GM18519 (cell line): Measurements from ENCODE around the gene ASB12.
"Not testable (repeated sequence)": the region's sequence is repeated elsewhere in the genome, so short reads cannot be mapped to it uniquely, and the experiment has no call there.

Experiments
- ATAC-seq: cut with Tn5 transposase; IDR thresholded peaks from one replicate; pipeline ENCODE4 v1.9.1; 2021; ENCODE audit warnings: mild to moderate bottlenecking, moderate library complexity; ENCODE audit not compliant: unreplicated experiment, low FRiP score

The ASB12 gene, protein sequence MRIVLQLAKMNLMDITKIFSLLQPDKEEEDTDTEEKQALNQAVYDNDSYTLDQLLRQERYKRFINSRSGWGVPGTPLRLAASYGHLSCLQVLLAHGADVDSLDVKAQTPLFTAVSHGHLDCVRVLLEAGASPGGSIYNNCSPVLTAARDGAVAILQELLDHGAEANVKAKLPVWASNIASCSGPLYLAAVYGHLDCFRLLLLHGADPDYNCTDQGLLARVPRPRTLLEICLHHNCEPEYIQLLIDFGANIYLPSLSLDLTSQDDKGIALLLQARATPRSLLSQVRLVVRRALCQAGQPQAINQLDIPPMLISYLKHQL

DNA sequence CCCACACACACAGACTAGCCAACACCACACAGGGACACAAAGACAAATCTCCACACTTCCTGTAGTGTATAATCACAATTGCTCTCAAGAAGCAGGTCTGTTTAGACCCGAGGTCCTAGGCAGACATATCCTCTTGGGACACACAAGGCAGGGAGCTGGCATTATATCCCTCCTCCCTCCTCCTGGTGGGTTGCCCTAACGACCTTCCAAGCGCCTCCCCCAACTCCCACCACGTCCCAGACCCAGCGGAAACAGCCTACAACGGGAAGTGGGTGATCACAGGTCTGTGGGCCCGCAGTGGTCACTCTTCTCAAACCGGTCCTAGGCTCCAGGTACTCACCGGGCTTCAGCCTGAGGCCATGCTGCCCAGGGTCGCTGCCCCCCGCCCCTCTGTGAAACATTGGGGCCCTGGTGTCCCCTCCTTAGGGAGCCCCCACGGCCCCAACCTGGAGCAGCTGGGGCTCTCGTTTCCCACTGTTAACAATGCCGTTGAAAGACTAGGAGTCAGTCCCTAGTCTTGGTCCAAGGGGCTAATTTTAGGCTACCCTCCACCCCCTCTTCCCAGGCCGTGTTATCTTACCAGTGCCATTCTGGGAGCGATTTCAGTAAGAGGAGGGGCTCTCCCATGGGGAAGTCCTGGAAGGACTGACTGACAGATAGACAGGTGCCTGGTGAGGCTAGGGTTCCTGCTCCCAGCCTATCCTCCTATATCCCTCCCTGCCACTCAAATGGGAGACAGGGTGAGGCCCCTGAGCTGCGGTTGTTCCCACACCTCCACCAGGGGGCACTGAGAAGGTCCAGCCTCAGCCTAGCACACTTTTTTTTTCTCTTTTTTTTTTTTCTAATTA lies at the start of gene ASB12:
TSS of gene ASB12 (minus strand) at position 485 of the 848 bp plus-strand sequence. CDS start 4,957 bp downstream, outside the sequence.
- no peak for ATAC-seq

- ATAC-seq = no peak
Measured at GRCh38 chrX:64265265-64265664, 34.9 kb upstream of the ASB12 start.

GRCh38 chrX:64229154-64229553 lies 1.3 kb downstream of the ASB12 start:
- no peak for ATAC-seq

DNA sequence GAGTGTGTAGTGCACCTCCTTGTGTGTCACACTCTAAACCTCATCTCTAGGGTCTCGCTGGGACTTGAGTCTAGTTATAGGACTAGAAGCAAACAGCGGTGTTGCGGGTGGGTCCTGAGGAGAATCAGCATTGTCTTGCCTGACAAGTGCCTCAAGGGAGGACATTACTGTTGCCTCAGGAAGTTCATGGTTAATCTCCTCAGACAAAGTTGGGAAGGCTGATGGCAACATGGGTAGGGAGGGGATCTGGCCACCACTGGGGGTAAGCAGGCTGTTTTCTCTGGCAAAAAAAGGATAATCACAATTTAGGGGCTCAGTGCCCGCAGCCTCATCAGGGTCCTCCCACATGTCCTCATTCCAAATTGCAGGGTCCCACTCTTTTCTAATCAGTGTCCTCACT lies 12.4 kb downstream of the ASB12 start:
- no peak for ATAC-seq

GRCh38 chrX:64213989-64214388 lies 16.4 kb downstream of the ASB12 start:
- not testable (repeated sequence) for ATAC-seq

DNA sequence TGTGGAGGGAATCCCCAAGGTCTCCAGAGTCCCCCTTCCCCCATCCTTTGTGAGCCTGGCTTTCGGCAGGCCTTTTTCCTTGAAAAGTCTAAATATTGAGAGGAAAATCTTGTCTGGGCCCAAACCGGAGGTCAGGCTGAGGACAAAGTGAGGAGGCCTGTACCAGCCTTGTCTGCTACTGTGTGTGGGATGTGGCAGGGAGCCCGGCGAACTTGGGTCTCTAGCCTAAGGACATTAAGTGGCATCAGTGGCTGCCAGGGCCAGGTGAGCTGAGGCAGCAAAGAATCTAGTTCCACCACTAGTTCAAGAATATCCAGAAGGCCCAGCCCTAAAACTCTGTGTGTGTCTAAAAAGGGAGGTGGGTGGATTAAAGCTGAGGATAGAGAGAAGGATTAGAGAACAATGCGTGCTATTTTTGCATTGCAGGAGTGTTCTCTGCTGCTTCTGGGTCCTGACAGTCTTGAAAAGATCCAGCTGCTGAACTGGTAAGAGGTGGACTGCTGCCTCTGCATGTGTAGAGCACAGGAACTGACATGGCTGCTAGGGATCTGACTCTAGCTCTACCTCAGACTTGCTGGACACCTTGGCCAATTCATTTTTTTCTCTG lies 23.7 kb downstream of the ASB12 start:
- ATAC-seq = no peak

- ATAC-seq = peak; percentile 92
Measured at GRCh38 chrX:64205735-64206501, 24.5 kb downstream of the ASB12 start.

DNA sequence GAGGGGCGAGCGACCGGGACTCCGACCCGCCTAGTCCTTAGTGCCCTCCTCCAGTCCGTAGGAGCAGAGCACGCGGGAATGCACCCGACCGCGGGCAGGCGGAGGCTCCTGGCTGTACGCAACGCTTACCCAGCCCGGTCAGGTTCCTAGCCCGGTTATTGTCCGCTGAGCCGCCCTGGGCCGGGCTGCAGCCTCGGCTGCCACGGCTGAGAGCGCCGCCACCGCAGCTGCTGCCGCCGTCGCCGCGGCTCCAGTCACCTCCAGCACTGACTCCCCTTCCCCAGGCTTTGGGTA lies 25.0 kb downstream of the ASB12 start, which contains the start of gene AMER1:
TSS of gene AMER1 (minus strand) at position 268 of the 294 bp plus-strand sequence. CDS start 12,422 bp downstream, outside the sequence.
- peak; percentile 22 for ATAC-seq

- ATAC-seq = no peak
Measured at GRCh38 chrX:64204701-64205440, 25.5 kb downstream of the ASB12 start.

DNA sequence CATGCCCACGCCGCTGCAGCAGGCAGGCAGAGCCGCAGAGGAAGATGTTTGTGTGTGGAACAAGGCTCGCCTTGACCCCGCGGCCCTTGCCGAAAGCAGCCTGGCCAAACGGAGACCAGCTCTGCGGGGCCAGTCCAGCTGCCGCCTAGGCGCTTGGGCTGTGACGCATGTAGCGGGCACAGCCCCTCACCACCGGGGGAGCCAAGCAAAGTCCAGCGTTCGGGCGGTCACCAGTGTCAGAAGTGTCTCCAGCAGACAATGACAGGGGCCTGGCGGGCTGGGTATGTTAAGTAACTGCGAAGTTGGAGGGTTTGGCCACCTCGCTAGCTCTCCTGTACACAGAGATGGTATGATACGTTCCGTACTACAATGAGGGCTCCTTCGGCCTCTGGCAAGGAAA lies 26.2 kb downstream of the ASB12 start:
- no peak for ATAC-seq

- ATAC-seq = no peak
Measured at GRCh38 chrX:64202808-64203325, 27.5 kb downstream of the ASB12 start.

- ATAC-seq = no peak
Measured at GRCh38 chrX:64198036-64198435, 32.4 kb downstream of the ASB12 start.

GRCh38 chrX:64196606-64197005 lies 33.8 kb downstream of the ASB12 start:
- ATAC-seq = no peak

DNA sequence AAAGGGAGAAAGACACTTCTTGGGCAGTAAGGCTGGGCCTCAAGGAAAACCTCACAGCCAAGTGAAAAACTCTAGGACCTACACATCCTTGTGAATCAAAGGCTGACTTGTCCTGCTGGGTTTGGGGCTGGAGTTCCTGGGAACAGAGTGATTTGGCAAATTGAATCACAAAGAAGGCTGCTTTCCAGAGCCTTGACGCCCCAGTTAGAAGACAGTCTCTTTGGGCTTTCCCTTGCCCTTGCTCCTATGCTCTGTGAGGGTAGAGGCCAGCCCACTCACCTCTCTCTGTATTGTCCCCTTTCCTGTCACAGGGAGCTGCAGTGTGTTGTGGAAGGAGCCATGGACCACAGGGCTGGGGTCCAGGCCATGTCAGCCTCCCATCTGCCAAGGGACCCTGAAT lies 34.5 kb downstream of the ASB12 start:
- no peak for ATAC-seq

DNA sequence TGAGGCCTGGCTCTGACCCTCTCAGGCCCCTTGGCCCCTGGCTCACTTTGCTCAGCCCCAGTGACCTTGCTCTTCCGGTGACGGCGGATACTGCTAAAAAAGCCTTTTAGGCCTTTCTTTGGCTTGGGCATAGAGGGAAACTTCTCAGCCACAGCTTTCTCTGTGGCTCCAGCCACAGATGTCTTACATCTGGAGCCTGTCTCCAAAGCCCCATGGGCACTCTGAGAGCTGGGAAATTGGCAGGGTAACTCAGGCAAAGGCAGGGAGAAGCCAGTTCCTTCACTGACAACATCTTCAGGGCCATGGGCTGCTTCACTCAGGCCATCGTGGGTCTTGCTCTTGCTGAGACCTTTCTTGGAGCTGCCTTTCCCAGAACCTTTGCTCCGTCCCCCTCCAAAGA lies 37.7 kb downstream of the ASB12 start:
- no peak for ATAC-seq

- no peak for ATAC-seq
Measured at GRCh38 chrX:64192040-64192439, 38.4 kb downstream of the ASB12 start.

GRCh38 chrX:64191281-64192010 lies 39.0 kb downstream of the ASB12 start:
- no peak for ATAC-seq

DNA sequence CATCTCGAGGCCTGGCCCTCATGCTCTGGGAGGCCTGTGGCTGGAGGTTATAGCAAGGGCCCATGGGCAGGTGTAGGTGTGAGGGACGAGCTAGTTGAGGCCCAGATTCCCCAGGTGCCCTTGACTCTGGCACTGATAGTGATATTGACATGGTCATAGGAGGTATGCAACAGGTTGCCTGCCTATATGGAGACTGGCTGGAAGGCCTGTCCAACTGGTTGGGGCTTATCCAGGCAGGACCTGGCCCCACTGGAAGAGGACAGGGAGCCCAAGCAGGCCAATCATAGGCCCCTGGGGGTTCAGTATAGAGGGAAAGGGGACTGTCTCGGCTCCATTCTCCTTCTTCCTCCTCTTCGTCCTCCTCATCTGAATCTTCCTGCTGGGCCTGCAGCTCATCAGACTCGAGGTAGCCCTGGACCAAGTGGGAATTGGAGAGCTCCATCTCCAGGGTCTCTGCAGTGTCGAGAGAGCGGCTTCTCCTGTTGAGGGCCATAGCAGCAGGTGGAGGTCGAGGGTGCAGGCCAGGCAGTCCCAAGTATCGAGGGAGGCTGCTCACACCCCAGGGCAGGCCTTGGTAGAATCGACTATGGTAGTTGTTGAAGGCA lies 40.2 kb downstream of the ASB12 start:
- no peak for ATAC-seq

DNA sequence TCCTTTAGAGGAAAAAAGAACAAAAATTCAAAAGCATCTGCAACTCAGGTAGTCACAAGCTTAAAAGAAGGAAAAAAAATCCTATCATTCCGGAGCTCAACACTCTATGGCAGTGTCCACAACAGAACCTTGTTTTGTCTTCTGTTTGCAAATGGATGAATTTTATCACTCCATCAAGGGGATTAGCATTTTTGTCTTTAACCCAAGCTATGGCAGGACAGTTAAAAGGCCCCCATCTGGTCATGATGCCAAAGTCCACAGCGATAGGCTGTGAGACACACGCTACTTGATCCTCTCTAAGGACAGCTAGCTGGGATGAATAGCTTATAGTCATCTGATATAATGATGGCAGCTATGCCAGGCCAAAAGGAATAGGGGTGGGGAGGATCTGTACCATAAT lies 41.5 kb downstream of the ASB12 start:
- no peak for ATAC-seq
